ENCODE data around the gene CCDC85A. TPM values are rescaled to one million over a fixed set of nuclear protein-coding genes. Genes with fewer than 3 reads are reported as not detected.

The CCDC85A gene
- total and polyA plus RNA-seq, 2 of the 8 experiments (the other 6 are each of a cell fraction or from before 2014, with no cell fraction given): 0.20 TPM; not detected in 1

DNA sequence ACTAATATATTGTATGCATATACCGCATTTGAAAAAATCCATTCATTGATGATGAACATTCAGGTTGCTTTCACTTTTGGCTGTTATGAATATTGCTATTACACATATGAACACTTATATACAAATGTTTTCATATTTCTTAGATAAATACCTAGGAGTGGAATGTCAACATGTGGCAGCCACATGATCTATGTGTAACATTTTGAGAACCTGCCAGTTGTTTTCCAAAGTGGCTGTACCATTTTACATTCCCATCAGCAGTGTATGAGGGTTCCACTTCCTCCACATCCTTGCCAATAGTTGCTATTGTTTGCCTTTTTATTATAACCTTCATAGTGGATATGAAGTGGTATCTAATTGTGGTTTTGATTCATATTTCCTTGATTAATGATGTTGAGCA, 40.5 kb downstream of the CCDC85A start (continued):
- TF ChIP-seq PHF8 (conservative IDR thresholded peaks at IDR 0.05; ENCODE audit: low read depth, low read length) (no peak), GABPA (IDR thresholded peaks at IDR 0.05; ENCODE audit: borderline replicate concordance, insufficient read depth, low read length) (no peak)
- TF ChIP-seq, protein P1, sequence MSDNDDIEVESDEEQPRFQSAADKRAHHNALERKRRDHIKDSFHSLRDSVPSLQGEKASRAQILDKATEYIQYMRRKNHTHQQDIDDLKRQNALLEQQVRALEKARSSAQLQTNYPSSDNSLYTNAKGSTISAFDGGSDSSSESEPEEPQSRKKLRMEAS (IDR thresholded peaks at IDR 0.05): no peak

Measured in H1 (cell line).